ENCODE data around the gene WT1.

DNA sequence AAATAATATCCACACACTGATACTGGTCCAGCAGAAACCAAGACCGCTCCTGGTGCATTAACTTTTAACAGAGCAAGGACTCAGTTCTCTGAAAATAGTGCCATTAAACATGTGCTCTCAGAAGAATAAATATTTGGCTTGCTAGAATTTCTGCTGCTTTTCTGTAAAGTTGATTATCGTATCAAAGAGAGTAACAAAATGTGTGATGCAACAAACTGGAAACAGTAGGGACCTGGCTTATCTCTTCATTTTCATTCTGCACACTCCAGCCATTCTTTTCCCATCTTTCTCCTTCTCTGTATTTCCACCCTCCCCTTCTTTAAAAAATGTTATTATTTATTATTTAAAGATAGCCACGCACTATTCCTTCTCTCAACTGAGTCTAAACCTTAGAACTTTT, 43.9 kb downstream of the WT1 start:
- TF ChIP-seq JUND (IDR thresholded peaks at IDR 0.05) (no peak), EGR1 (IDR thresholded peaks at IDR 0.05; ENCODE audit: low read depth in 2 of 2) (no peak), CTCF (IDR thresholded peaks at IDR 0.05; ENCODE audit: low read depth, low read length, missing input control) (no peak), REST (IDR thresholded peaks at IDR 0.05) (no peak), TAF1 (conservative IDR thresholded peaks at IDR 0.05) (no peak), RAD21 (IDR thresholded peaks at IDR 0.05) (no peak), GABPA (IDR thresholded peaks at IDR 0.05 in 1 of 2, conservative IDR thresholded peaks at IDR 0.05 in 1 of 2) (no peak), HNF4G (IDR thresholded peaks at IDR 0.05) (no peak), SP1 (IDR thresholded peaks at IDR 0.05) (no peak), YY1 (IDR thresholded peaks at IDR 0.05) (no peak)
- TF ChIP-seq, protein P1, sequence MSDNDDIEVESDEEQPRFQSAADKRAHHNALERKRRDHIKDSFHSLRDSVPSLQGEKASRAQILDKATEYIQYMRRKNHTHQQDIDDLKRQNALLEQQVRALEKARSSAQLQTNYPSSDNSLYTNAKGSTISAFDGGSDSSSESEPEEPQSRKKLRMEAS (IDR thresholded peaks at IDR 0.05), result no peak
- TF ChIP-seq, protein P2, sequence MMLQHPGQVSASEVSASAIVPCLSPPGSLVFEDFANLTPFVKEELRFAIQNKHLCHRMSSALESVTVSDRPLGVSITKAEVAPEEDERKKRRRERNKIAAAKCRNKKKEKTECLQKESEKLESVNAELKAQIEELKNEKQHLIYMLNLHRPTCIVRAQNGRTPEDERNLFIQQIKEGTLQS (IDR thresholded peaks at IDR 0.05), result no peak
- TF ChIP-seq, protein P3, sequence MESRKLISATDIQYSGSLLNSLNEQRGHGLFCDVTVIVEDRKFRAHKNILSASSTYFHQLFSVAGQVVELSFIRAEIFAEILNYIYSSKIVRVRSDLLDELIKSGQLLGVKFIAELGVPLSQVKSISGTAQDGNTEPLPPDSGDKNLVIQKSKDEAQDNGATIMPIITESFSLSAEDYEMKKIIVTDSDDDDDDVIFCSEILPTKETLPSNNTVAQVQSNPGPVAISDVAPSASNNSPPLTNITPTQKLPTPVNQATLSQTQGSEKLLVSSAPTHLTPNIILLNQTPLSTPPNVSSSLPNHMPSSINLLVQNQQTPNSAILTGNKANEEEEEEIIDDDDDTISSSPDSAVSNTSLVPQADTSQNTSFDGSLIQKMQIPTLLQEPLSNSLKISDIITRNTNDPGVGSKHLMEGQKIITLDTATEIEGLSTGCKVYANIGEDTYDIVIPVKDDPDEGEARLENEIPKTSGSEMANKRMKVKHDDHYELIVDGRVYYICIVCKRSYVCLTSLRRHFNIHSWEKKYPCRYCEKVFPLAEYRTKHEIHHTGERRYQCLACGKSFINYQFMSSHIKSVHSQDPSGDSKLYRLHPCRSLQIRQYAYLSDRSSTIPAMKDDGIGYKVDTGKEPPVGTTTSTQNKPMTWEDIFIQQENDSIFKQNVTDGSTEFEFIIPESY (IDR thresholded peaks at IDR 0.05), result no peak

Measured in liver (tissue), 3 donors.